Stimulated activated CD4-positive, alpha-beta T cell treated with anti-CD3 and anti-CD28 coated beads, Interleukin-15, amount 100 ng/mL, for 1 hour (primary cell): ENCODE results near the gene PTPRN2.

ENCODE experiments used
- DNase-seq, 2 donors: peaks; one replicate each; pipeline ENCODE4 v3.0.0-alpha.2; 2020; ENCODE audit warnings: low read depth in 1 of 2, low spot score in 1 of 2

Gene PTPRN2

DNA sequence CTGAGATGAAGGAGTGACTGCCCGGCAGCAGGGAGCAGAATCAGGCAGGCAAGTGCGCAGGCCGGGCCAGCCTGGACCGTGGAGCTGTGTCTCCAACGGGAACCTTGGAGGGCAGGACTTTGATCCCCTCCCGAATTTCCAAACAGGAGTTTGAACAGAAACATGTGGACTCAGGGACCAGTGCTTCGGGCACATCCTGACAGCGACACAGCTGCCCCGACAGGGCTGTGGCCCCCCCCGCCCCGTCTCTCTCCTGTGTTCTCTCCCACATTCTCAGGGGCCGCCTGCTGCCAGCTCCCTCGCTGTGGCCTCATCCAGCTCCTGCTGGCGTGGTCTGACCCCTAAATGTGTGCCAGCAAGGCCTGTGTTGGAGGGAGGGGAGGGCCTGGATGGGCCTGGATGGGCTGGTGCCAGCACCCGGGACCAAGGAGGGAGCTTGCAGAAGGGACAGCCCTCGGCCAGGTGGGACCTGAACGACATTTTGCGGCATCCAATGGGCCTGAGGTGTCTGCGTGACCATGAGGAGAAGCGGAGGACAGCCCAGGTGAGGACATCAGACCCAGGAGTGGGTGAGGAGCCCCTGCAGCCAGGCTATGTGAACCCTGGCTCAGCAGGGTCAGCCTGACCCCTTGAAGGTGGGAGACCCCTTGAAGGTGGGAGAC, 1027.9 kb downstream of the PTPRN2 start:
- DNase-seq, result no peak

DNA sequence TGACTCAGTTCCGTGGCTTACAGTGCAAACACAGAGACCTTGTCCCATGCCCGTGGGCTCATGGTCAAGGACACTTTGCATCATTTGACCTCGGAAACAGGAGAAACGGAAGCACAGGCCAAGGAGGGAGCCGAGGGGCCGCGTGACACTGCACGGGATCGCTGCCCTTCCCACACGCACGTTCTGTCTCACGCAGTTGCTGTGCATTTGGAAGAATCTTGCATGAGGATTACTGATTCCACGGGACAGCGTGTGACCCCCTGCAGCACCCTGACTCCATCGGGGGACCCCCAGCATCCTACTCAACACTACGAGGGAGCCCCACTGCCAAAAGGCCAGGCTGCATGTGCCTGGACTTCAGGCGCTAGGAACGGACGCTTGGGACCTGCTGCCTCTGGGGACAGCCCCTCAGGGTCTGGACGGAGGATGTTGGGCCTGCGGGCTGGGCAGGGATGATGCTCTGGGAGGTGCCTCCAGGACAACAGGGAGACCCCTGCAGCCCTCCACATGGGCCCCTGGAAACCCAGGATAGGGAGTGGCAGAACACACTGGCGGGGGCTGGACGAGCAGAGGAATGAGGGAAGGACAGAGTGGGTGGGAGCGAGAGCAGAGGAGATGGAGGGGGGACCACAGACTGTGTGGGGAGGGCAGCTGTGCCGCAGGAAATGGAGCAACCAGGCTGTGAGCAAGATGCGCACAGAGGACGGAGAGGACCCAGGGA, 1028.6 kb downstream of the PTPRN2 start:
- DNase-seq, result no peak

DNA sequence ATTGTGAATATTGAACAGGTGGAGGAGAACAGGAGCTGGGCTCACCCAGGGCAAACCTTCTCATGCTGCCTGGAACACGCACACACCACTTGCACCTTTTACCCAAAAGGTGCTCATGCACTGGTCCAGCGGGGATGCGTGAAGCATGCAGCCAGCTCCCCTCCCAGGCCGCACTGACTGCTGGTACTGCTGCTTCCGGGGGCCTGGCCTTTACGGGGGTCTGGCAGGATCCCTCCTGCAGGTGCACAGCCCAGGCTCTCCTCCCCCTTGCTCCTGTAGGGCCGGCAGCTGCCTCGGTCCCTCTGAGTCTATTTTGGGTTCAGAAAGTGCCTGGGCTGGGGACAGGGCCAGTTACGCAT, 1029.1 kb downstream of the PTPRN2 start:
- no peak for DNase-seq

DNA sequence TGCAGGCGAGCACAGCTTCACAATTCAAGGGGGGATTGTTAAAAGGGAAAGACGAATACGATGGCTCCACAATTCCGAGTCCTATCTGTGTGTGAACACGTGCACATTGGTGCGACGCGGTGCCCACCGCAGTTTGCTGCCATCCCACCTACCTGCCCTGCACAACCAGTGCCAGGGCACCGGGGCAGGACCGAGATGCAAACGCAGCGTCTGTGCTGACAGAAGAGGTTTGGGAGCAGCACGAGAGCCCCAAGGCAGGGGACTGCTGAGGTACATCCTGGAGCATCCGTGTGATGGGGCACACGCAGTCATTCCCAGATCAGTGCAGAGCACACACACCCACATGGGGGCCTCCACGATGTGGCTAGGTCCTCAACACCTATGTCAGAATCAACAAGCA, 1029.6 kb downstream of the PTPRN2 start:
- DNase-seq, result no peak

DNA sequence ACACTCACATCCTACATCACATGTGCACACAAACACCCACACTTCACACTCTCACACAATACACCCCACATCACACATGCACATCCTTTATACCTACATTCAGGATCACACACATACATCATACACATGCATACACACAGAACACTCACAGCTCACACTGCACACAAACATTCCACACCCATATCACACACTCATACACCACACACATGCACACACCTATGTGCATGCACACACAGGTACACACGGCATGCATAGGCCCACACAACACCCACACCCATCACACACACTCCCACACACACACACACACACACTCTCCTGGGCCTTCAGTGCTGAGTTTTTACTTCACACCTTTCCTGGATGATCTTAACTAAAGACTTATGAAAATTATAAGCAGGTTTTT, 1030.4 kb downstream of the PTPRN2 start:
- DNase-seq, result no peak

DNA sequence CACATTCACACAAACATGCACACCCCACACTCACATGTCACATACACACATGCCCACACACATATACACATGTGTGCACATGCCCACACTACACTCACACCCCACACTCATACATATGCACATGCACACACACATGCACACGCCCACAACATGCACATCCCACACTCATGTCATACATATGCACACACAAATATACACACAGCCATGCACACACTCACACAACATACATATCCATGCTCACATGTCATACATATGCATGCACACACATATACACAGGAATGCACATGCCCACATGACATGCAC, 1031.0 kb downstream of the PTPRN2 start:
- DNase-seq, result no peak

DNA sequence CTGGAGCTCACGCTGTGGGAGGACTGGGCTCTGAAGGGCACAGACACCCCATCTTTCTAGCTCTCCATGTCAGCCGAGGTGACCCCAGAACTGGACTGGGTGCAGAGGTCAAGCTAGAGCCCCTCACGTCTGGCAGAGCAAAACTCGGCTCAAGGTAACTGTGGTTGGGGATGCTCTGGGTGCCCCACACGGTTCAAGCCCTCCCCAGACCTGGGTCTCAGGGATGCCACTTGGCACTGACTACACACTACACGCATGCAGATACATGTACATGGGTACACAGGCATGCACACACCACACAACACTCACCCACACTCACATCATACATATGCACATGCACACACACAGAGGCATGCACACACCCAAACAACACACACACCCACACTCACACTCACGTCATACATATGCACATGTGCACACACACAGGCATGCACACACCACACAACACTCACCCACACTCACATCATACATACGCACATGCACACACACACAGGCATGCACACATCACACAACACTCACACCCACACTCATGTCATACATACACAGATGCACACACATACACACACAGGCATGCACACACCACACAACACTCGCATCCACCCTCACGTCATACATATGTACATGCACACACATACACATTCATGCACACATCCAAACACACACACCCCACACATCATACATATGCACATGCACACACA, 1031.5 kb downstream of the PTPRN2 start:
- DNase-seq, result no peak

DNA sequence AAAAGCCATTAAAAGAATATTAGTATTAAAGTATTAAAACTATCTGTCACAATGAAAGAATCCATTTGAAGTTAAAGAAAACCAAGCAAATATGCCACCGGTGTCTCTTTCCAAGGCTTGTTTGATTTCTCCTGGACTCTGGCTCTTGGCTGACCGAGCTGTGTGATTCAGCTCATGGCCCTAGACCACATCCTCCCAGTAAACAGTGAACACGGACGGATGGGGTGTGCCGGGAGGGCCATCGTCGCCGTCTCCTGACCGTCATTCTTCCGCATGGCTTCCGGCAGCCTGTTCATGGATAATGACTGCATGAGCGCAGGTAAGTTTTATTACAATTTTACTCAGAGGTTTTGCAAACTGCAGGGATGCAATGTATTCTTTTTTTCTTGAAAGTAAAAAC, 1032.3 kb downstream of the PTPRN2 start:
- no peak for DNase-seq

DNA sequence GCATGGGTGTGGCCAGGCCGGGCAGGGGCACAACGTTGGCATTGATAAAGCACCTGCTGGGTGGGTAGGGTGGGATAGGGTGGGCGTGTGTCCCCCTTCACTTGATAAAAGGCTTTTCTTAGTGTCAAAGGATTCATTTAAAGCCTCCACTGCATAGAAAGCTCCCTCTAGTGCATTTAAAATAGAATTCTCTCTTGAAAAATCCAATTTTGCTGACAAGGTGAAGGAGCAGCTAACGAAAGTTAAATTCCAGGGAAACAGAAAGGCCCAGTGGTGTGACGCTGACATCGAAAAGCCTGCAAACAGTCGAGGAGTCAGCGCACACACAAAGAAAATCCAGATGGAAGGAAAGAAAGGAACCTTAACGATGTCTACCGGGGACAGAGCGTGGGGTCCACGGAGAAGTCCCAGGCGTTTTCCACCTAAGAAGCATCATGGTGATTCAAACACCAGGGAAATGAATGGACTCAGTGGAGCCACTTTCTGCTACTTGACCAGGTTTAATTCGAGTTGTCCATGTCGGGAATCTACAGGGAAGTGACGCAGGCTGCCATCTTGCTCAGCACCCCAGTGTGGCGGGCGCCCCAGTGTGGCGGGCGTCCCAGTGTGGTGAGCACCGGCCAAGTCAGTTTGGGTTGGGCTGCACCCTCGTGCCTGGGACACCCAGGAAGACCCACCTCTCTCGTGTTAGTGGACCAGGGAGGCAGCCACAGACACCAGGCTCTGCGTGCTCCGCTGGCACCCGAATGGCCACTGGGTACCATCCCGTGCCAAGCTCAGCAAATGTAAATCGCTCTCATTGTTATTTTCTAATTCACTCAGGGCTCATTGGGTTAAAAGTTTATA, 1033.0 kb downstream of the PTPRN2 start:
- DNase-seq, result no peak

DNA sequence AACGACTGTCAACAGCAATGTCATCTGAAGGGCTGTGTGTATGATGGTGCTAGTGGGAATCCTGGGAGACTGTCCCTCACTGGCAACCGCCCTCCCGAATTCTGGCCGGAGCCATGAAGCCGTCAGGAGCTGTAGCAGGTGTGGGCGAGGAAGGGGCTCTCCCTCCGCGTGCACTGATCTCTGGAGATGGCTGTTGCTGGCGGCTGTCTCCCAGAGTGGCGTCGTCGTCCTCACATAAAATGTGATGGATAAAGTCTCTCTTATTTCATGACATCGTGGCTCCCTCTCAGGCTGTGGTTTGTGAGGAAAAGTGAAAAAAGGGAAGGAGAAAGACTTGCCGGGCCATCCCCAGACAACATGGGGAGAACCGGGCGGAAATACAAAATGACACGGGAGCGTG, 1034.4 kb downstream of the PTPRN2 start:
- DNase-seq, result no peak

DNA sequence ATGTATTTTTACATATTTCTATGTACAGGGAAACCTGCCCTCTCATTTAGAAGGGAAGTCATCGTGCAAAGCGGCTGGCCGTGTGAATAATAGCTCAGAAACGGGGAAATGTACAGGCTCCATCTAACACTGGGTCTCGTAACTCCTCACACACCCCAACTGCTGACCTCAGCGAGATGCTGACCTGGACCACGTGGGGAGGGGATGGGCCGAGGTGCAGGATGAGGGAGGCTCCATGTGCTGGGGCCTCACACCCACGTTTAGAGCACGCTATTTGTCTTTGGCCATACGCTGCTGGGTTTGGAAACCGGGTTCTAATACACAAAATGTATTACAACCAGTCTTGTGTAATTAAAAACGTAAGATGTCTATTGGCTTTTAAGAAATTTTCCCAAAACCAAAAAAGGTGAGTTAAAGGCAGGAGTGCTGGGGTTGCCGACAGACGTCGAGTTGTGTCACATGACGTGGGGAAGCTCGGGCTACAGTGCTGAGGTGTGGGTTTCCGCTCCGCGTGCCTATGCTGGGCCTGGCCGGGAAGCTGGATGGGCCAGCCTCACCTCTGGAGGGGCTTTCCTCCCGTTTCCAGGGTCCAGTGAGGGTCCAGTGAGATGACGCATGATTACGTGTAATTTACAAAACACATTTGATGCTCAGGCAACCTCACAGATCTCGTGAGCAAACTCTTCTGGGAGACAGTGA, 1035.2 kb downstream of the PTPRN2 start:
- DNase-seq, result no peak

DNA sequence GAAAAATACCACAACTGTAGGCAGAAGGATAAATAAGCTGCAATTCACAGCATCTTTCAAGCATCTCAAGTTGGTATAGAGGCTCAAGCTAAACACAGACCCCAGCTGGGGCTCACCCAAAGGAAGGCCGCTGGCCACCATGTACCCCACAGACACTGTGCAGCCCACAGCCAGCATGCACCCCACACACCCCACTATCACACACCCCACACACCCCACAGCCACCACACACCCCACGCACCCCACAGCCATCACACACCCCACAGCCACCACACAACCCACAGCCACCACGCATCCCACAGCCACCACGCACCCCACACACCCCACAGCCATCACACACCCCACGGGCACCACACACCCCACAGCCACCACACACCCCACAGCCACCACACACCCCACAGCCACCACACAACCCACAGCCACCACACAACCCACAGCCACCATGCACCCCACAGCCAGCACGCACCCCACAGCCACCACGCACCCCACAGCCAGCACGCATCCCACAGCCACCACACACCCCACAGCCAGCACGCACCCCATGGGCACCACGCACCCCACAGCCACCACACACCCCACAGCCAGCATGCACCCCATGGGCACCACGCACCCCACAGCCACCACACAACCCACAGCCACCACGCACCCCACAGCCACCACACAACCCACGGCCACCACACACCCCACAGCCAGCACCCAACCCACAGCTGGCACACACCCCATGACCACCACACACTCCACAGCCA, 1036.1 kb downstream of the PTPRN2 start:
- DNase-seq, result no peak

DNA sequence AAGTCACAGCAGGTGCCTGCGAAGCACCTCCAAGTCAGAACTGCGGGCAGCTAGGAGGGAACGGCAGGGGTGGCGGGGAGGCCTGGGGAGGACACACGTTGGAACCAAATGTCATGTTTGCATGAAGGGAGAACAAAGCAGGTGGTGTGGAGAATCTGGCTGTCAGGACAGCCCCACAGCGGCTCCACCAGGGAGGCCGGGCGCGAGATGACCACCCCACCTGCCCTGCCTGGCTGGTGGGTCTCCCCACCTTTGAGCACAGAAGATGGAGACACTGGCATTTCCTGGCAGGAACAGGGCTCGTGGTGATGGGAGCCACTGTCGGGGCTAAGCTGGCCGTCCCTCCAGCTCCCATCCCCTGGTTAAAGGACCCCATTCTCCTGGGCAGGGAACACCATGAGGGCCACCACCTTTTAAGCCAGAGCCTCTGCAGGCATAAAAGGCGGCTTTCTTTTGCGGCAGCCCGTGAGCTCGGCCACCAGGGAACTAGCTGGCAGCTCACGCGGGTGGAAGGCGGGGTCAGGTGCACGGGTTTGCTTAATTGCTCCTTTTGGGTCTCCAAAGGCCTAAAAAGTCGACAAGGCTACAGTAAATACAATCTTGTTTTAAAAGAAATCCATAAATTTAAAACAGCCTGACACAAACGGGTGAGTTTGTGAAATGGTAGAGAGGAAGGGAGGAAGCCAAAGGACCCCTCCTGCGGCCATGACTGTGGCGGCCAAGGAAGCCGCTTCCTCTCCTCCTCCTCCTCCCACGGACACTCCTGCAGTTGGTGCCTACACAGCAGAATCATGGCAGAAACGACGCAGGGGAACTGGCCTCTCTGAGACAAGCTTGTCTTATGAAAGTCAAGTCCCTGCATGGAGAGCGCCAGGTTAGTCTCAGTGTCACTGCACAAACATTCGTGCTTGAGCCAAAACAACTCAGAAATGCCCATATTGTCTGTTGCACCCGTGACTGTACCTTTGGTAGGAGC, 1037.0 kb downstream of the PTPRN2 start:
- DNase-seq, result no peak

DNA sequence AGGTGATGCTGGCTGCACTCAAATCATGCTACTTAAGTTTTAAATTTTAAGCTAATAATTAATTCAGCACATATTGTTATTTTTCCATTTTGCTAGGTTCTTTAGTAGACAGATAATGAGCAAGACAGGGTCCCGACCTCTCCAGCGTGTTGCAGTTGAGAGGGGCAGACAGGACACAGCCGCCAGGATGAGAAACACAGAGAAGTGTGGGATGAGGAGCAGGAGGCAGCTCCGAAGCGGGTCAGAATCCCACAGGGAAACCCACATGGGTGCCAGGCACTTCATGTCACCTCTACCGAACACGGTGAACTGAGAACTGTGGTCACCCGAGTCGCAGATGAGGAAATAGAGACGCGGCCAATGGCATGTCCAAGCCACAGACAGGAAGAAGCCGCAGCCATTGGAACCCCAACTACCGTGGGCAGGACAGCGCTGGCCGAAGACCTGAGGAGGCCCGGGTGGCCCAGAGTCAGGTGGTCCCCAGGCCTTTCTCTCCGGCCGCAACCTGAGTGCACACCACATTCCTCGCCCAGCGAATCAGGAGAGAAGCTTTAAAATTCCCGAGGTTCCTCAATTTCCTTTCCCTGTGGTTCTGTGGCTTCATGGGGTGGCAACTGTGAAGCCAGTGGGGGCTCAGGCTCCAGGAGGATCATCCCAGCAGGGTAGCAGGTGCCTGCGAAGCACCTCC, 1037.9 kb downstream of the PTPRN2 start:
- DNase-seq, result no peak

DNA sequence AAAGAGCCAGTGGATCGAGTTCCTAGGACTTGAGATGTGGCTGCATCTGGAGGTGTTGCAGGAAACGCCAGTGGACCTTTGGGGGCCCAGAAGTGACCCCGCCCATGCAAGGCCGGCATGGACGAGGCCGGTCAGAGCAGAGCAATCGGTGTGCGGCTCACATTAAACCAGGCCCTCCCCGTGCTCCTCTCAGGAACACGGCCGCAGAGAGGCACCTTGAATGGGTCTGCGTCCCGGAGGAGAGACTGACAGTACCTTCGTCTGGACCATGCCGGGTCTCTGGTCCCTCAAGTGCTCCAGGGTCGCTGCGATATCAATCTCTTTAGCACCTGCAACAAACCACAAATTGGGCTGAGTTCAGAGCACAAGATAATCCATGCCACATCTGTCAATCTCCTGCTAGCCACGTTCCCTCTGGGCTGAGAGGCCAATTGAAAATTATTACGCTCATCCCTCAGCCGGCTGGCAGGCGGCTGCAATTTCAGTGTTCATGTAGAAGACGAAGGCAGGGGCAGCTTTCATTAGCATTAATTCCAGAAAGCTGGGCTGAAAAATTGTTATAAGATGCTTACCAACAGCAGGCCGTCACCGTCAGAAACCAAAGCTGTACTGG, 1038.8 kb downstream of the PTPRN2 start:
- no peak for DNase-seq

DNA sequence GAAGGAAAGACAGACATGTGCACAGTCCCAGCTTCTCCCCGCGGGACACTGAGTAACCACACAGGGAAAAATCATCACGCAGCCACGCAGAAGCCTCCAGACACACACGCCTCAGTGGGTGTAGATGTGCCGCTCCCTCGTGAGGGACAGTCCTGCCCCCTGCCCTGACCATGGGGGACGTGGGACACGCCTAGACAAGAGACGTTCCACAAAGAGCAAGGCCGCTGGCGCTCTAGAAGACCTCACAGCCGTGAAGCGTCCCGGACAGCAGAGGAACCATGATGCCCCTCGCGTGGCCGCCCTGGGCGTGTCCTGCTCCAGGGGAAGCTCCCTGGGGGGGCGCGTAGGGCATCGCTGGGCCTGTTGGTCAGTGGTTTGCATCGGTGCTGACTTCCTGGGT, 1040.0 kb downstream of the PTPRN2 start:
- no peak for DNase-seq

DNA sequence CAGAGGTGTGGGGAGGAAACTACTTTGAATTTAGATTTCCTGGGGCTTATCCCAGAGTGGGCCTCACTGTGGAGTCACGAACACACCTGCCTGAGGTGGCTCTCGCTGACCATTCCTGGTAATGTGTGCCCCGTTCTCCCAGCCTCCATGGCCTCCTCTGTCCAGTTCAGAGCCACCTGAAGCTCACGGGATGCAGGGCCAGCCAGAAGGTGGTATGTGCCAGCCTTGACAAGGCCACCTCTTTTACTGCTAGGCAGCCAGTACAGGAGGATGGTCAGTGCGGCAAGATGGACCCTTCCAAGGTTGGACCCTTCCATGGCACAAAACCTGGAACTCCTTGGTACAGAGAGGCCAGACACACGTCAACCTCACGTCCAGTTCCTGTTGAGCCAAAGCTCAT, 1040.5 kb downstream of the PTPRN2 start:
- no peak for DNase-seq

DNA sequence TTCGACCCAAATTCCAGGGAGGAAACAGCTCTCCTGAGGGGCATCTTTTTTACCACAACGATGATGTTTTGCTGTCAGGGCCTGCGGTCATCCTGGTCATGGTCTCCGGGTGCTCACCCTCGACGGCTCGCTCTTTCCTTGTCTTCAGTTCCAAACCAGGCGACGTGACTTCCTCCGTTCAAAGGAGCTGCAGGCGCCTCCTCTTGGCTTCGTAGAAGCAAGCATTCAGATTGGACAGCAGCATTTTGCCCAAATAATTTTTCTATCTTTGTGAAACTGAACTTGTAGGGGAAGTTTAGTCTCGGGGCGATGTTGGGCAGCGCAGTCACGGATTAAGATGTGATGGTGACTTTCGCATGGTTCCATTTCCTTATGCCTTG, 1042.0 kb downstream of the PTPRN2 start:
- DNase-seq, result no peak
